ENCODE results near the gene SLC5A1. TPM values are rescaled to one million over a fixed set of nuclear protein-coding genes. Genes with fewer than 3 reads are reported as not detected.

Gene SLC5A1
- polyA plus RNA-seq, 1 donor from 2014 or later: not detected

DNA sequence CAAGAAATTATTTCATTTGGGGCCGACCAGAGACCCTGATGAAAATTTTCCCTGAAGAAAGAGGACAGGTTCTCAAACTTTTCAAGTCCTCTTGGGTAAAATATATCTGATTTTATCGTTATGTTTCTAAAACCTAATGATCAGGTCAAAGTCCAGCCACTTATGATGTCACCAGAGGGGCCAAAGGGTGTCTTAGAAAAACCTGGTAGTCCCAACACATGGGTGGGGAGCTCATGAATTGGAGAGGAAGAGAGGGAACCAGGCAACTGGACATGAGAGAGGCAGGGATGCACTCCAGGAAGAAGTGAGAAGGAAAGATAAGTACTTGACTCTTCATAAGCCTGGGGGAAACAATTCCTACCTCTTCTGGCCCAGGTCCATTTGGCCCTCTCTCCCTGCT, 9.2 kb downstream of the SLC5A1 start:
- Histone ChIP-seq H3K79me2 (replicated peaks; ENCODE audit: insufficient read depth, low read length) (no peaks in the 10 kb centered on the region), H3K27me3 (ENCODE audit: insufficient read depth, low read depth, low read length) (no peaks in the 10 kb centered on the region), H2AFZ (ENCODE audit: low read depth, low read length) (no peak overlapping the region), H3K4me3 (ENCODE audit: low read length) (no peak overlapping the region), H3K36me3 (ENCODE audit: insufficient read depth, low read length) (no peaks in the 10 kb centered on the region), H3K9ac (ENCODE audit: low read length) (no peak overlapping the region), H3K9me2 (ENCODE audit: insufficient read depth, low read length) (no peaks in the 10 kb centered on the region), H3K9me3 (ENCODE audit: low read length) (no peaks in the 10 kb centered on the region), H3K4me2 (ENCODE audit: low read length) (no peak overlapping the region), H3K27ac (ENCODE audit: low read length) (no peak overlapping the region), H3F3A (ENCODE audit: insufficient read depth, low read length, poor library complexity, severe bottlenecking) (no peaks in the 10 kb centered on the region), H4K20me1 (ENCODE audit: insufficient read depth) (no peaks in the 10 kb centered on the region)
- TF ChIP-seq, protein P1, sequence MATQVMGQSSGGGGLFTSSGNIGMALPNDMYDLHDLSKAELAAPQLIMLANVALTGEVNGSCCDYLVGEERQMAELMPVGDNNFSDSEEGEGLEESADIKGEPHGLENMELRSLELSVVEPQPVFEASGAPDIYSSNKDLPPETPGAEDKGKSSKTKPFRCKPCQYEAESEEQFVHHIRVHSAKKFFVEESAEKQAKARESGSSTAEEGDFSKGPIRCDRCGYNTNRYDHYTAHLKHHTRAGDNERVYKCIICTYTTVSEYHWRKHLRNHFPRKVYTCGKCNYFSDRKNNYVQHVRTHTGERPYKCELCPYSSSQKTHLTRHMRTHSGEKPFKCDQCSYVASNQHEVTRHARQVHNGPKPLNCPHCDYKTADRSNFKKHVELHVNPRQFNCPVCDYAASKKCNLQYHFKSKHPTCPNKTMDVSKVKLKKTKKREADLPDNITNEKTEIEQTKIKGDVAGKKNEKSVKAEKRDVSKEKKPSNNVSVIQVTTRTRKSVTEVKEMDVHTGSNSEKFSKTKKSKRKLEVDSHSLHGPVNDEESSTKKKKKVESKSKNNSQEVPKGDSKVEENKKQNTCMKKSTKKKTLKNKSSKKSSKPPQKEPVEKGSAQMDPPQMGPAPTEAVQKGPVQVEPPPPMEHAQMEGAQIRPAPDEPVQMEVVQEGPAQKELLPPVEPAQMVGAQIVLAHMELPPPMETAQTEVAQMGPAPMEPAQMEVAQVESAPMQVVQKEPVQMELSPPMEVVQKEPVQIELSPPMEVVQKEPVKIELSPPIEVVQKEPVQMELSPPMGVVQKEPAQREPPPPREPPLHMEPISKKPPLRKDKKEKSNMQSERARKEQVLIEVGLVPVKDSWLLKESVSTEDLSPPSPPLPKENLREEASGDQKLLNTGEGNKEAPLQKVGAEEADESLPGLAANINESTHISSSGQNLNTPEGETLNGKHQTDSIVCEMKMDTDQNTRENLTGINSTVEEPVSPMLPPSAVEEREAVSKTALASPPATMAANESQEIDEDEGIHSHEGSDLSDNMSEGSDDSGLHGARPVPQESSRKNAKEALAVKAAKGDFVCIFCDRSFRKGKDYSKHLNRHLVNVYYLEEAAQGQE (IDR thresholded peaks at IDR 0.05; ENCODE audit: borderline replicate concordance): no peak
- TF ChIP-seq, protein P2, sequence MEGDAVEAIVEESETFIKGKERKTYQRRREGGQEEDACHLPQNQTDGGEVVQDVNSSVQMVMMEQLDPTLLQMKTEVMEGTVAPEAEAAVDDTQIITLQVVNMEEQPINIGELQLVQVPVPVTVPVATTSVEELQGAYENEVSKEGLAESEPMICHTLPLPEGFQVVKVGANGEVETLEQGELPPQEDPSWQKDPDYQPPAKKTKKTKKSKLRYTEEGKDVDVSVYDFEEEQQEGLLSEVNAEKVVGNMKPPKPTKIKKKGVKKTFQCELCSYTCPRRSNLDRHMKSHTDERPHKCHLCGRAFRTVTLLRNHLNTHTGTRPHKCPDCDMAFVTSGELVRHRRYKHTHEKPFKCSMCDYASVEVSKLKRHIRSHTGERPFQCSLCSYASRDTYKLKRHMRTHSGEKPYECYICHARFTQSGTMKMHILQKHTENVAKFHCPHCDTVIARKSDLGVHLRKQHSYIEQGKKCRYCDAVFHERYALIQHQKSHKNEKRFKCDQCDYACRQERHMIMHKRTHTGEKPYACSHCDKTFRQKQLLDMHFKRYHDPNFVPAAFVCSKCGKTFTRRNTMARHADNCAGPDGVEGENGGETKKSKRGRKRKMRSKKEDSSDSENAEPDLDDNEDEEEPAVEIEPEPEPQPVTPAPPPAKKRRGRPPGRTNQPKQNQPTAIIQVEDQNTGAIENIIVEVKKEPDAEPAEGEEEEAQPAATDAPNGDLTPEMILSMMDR (IDR thresholded peaks at IDR 0.05; ENCODE audit: poor library complexity, severe bottlenecking): no peak
- TF ChIP-seq SMC3 (conservative IDR thresholded peaks at IDR 0.05; ENCODE audit: poor library complexity) (no peak), EP300 (conservative IDR thresholded peaks at IDR 0.05; ENCODE audit: poor library complexity, severe bottlenecking) (no peak), MXI1 (conservative IDR thresholded peaks at IDR 0.05; ENCODE audit: poor library complexity, severe bottlenecking) (no peak), POLR2AphosphoS5 (IDR thresholded peaks at IDR 0.05) (no peak), RAD21 (conservative IDR thresholded peaks at IDR 0.05) (no peak), EZH2 (IDR thresholded peaks at IDR 0.05; ENCODE audit: borderline replicate concordance, insufficient read depth, low read length, poor library complexity, severe bottlenecking) (no peak), TAF1 (IDR thresholded peaks at IDR 0.05; ENCODE audit: low read depth) (no peak)

DNA sequence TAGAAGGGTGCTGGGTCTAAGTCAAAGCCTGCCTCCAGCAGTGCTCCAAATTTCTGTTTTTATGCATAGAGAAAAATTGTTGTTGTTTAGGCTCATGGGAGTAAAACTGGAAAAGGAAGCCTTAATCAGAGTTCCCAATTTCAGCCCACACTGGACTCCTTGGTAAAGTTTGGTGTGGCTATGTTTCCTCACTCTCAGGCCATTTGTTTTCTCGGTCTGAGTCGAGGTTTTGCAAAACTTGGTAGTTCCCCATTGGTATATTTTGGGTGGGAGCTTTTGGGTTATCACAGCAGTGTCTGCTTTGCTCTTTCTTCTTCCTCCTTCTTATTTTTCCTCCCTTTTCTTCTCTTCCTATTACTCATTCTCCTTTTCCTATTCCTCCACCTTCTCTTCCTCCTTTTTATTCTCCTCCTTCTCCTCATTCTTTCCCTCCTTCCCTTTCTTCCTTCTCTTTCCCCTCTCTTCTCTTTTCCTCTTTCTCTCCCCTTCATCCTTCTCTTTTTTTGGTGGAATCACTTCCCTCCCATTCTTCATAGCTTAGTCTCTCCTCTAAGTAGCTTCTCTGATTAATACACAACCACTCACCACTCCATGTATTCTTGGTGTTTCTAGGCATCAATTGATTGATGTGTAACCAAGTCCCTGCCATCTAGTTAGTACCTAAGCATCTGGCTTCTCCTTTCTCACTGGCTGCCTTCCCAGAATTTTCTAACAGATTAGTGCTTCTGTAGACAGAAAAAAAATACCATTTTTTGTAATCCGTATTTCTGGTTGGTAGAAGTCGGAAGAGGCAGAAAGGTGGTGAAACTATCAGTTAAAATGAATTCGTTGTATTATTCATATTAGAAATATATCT, 10.1 kb downstream of the SLC5A1 start:
- H3K4me2 ChIP-seq (ENCODE audit: low read length): no peak overlapping the region
- H3K9ac ChIP-seq (ENCODE audit: low read length): no peak overlapping the region
- no peak for TF ChIP-seq MXI1 (conservative IDR thresholded peaks at IDR 0.05; ENCODE audit: poor library complexity, severe bottlenecking)
- TF ChIP-seq, protein P2 (IDR thresholded peaks at IDR 0.05; ENCODE audit: poor library complexity, severe bottlenecking): no peak
- no peak for TF ChIP-seq TAF1 (IDR thresholded peaks at IDR 0.05; ENCODE audit: low read depth)
- TF ChIP-seq SMC3 (conservative IDR thresholded peaks at IDR 0.05; ENCODE audit: poor library complexity): no peak
- TF ChIP-seq RAD21 (conservative IDR thresholded peaks at IDR 0.05): no peak
- TF ChIP-seq EZH2 (IDR thresholded peaks at IDR 0.05; ENCODE audit: borderline replicate concordance, insufficient read depth, low read length, poor library complexity, severe bottlenecking): no peak
- TF ChIP-seq, protein P1 (IDR thresholded peaks at IDR 0.05; ENCODE audit: borderline replicate concordance): no peak
- no peak for TF ChIP-seq EP300 (conservative IDR thresholded peaks at IDR 0.05; ENCODE audit: poor library complexity, severe bottlenecking)
- TF ChIP-seq POLR2AphosphoS5 (IDR thresholded peaks at IDR 0.05): no peak
- no peak overlapping the region for H3K4me3 ChIP-seq (ENCODE audit: low read length)
- H3K27me3 ChIP-seq (ENCODE audit: insufficient read depth, low read depth, low read length): no peaks in the 10 kb centered on the region
- H3K9me2 ChIP-seq (ENCODE audit: insufficient read depth, low read length): no peaks in the 10 kb centered on the region
- H3K79me2 ChIP-seq (replicated peaks; ENCODE audit: insufficient read depth, low read length): no peaks in the 10 kb centered on the region
- H3F3A ChIP-seq (ENCODE audit: insufficient read depth, low read length, poor library complexity, severe bottlenecking): no peaks in the 10 kb centered on the region
- H3K27ac ChIP-seq (ENCODE audit: low read length): no peak overlapping the region
- H4K20me1 ChIP-seq (ENCODE audit: insufficient read depth): no peaks in the 10 kb centered on the region
- no peaks in the 10 kb centered on the region for H3K9me3 ChIP-seq (ENCODE audit: low read length)
- no peak overlapping the region for H2AFZ ChIP-seq (ENCODE audit: low read depth, low read length)
- H3K36me3 ChIP-seq (ENCODE audit: insufficient read depth, low read length): no peaks in the 10 kb centered on the region

Measured in neural cell (in vitro differentiated cells).